GM10248 (cell line): ENCODE measurements around the gene ABHD17C.

ENCODE experiments used
- CTCF ChIA-PET: fragments of 300-600 bp; sonication (Branson Sonifier 250); formaldehyde crosslinking; extraction: SDS; loops from one replicate; lab custom pipeline; 2021; ENCODE audit warnings: antibody characterized with exemption; lab: Yijun Ruan, JAX
- POLR2A ChIA-PET: fragments of 350-650 bp; sonication (Branson Sonifier 250); formaldehyde crosslinking; extraction: SDS; loops from one replicate; lab custom pipeline; 2020; ENCODE audit warnings: antibody characterized with exemption; lab: Yijun Ruan, JAX
- DNase-seq: peaks from one replicate; pipeline ENCODE4 v3.0.0; 2012; ENCODE audit errors: extremely low spot score
- TF ChIP-seq, protein P1 (sequence below): IDR thresholded peaks from 2 replicates; pipeline ENCODE4 v1.5.1; 2012; ENCODE audit warnings: mild to moderate bottlenecking, low read depth; ENCODE audit errors: extremely low read depth, missing control alignments, control extremely low read depth

The ABHD17C gene

DNA sequence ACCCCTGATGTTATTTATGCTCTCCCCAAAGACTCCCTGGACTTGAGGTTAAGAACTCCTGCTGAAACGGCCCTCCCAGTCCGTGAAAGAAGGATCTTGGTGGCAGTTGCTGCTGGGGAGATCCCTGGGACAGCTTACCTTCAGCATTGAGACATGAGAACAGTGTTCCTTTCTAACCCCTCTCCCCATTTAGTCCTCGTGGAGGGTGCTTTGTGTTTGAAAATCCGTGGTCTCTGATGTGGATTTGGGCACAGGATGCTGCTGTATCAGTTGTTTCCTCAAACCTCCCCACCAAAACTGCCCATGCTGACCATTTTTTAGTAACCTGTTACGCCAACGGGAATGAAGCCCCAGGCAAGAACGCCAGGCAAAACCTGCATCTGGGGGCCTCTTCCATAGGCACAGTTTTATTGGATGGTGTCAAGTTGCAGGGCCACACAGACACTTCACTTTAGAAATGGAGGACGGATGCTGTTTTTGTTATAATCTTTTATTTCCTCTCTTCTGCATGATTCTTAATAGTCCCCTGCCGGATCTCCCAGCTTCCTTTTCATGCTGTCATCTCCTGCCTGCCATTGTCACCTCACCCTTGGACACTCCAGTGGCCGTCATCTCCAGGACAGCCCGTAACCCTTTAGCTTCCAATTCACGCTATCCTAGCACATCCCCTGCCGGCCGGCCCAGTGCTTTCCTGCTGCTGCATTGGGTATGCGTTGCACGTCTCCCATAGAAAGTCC lies 52.4 kb downstream of the ABHD17C start:
- TF ChIP-seq, protein P1, sequence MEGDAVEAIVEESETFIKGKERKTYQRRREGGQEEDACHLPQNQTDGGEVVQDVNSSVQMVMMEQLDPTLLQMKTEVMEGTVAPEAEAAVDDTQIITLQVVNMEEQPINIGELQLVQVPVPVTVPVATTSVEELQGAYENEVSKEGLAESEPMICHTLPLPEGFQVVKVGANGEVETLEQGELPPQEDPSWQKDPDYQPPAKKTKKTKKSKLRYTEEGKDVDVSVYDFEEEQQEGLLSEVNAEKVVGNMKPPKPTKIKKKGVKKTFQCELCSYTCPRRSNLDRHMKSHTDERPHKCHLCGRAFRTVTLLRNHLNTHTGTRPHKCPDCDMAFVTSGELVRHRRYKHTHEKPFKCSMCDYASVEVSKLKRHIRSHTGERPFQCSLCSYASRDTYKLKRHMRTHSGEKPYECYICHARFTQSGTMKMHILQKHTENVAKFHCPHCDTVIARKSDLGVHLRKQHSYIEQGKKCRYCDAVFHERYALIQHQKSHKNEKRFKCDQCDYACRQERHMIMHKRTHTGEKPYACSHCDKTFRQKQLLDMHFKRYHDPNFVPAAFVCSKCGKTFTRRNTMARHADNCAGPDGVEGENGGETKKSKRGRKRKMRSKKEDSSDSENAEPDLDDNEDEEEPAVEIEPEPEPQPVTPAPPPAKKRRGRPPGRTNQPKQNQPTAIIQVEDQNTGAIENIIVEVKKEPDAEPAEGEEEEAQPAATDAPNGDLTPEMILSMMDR: no peak
- DNase-seq: no peak
- CTCF ChIA-PET: no interaction called here
- POLR2A ChIA-PET: no interaction called here

DNA sequence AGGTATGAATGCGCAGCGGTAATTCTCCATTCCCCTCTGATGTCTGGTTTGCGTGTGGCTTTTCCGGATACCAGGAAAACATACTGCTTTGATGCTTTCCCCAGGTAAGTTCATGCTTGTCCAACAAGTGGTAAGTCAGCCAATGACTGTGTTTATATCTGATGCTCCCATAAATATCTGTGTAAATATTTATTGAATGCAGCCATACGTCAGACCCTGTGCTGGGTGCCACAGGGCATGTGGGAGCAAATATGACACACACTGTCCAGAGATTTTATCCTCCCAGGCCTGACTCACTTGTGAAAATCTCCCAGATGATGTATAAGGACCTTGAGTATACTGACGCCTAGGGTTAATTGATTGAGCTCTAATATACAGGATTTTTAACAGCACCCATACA lies 54.5 kb downstream of the ABHD17C start:
- no peak for DNase-seq
- TF ChIP-seq, protein P1: no peak
- ChIA-PET POLR2A (no interaction called here), CTCF (interaction anchor here (1.1 to 1.2 kb wide), 2 partner anchors 10 to 11 kb away, joined by 3 read pairs; no protein-coding TSS in a partner anchor)

- CTCF ChIA-PET: interaction anchor here (1.1 kb wide), 1 partner anchor 10 kb away, joined by 3 read pairs; no protein-coding TSS in a partner anchor
- DNase-seq: no peak
- TF ChIP-seq, protein P1: no peak
- POLR2A ChIA-PET: no interaction called here
Observed at GRCh38 chr15:80750575-80750974, 55.5 kb downstream of the ABHD17C start.

- ChIA-PET CTCF (no interaction called here), POLR2A (no interaction called here)
- no peak for DNase-seq
- TF ChIP-seq, protein P1: no peak
Observed at GRCh38 chr15:80752204-80752603, 57.1 kb downstream of the ABHD17C start.

GRCh38 chr15:80753161-80753560 lies 58.1 kb downstream of the ABHD17C start:
- TF ChIP-seq, protein P1: no peak
- CTCF ChIA-PET: no interaction called here
- DNase-seq: no peak
- POLR2A ChIA-PET: no interaction called here

DNA sequence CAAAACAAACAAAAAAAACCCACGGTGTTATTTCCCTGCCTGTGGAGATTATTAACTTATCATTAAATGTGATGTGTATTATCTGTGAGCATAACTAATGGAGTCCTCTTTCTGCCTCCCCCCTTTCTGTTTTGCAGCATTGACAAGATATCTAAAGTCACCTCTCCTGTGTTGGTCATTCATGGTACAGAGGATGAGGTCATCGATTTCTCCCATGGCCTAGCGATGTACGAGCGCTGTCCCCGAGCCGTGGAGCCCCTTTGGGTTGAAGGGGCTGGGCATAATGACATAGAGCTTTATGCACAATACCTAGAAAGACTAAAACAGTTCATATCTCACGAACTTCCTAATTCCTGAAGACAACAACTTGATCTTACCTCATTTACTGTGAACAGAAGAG lies 58.9 kb downstream of the ABHD17C start:
- CTCF ChIA-PET: interaction anchor here (0.9 kb wide), 1 partner anchor 22 kb away, joined by 3 read pairs; no protein-coding TSS in a partner anchor
- POLR2A ChIA-PET: no interaction called here
- no peak for DNase-seq
- TF ChIP-seq, protein P1: no peak

DNA sequence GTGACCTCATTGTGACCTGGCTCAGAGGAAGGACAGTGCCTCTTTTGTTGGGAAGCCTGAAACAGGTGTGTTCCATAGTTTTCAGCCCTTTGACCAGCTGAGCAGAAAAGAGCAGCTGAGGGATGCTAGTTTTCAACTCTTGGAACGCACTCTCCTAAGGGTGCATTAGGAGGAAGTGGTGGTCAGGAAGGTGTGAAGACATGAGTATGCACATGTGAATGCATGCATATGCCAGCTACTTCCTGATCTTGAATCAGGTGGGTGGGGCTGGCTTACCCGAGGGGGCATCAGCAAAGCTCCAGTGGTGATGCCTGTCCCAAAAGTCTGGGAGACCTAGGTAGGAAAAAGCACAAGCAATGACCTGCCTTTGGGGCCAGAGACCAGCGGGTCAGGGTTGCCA lies 60.8 kb downstream of the ABHD17C start:
- TF ChIP-seq, protein P1: no peak
- ChIA-PET POLR2A (no interaction called here), CTCF (no interaction called here)
- DNase-seq: no peak
